Measurements from ENCODE around the gene C4orf50. TPM values are rescaled to one million over a fixed set of nuclear protein-coding genes. Genes with fewer than 3 reads are reported as not detected.

C4orf50 gene
- total and polyA plus RNA-seq, 2 of the 8 experiments (the other 6 are each of a cell fraction or from before 2014, with no cell fraction given) = 0.08 to 0.22 TPM

DNA sequence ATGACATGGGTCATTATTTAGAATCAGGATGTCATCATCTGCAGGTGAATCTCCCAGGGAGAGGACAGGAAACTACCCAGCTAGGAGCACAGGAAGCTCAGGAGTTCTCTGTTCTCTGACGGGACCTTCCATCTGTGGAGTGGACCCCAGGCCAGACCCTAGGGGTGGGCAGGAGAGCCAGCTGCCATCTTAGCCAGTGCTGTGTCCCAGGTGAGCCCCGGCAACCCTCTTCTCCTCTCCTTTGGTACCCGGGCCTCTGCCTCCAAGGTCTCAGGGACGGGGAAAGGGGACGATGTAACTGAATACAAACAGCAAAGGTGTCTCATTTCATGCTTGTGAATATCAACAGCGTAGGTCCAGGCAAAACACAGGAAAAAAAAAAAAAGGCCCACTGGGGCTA lies 48.5 kb downstream of the C4orf50 start (continued):
- TF ChIP-seq, protein P1, sequence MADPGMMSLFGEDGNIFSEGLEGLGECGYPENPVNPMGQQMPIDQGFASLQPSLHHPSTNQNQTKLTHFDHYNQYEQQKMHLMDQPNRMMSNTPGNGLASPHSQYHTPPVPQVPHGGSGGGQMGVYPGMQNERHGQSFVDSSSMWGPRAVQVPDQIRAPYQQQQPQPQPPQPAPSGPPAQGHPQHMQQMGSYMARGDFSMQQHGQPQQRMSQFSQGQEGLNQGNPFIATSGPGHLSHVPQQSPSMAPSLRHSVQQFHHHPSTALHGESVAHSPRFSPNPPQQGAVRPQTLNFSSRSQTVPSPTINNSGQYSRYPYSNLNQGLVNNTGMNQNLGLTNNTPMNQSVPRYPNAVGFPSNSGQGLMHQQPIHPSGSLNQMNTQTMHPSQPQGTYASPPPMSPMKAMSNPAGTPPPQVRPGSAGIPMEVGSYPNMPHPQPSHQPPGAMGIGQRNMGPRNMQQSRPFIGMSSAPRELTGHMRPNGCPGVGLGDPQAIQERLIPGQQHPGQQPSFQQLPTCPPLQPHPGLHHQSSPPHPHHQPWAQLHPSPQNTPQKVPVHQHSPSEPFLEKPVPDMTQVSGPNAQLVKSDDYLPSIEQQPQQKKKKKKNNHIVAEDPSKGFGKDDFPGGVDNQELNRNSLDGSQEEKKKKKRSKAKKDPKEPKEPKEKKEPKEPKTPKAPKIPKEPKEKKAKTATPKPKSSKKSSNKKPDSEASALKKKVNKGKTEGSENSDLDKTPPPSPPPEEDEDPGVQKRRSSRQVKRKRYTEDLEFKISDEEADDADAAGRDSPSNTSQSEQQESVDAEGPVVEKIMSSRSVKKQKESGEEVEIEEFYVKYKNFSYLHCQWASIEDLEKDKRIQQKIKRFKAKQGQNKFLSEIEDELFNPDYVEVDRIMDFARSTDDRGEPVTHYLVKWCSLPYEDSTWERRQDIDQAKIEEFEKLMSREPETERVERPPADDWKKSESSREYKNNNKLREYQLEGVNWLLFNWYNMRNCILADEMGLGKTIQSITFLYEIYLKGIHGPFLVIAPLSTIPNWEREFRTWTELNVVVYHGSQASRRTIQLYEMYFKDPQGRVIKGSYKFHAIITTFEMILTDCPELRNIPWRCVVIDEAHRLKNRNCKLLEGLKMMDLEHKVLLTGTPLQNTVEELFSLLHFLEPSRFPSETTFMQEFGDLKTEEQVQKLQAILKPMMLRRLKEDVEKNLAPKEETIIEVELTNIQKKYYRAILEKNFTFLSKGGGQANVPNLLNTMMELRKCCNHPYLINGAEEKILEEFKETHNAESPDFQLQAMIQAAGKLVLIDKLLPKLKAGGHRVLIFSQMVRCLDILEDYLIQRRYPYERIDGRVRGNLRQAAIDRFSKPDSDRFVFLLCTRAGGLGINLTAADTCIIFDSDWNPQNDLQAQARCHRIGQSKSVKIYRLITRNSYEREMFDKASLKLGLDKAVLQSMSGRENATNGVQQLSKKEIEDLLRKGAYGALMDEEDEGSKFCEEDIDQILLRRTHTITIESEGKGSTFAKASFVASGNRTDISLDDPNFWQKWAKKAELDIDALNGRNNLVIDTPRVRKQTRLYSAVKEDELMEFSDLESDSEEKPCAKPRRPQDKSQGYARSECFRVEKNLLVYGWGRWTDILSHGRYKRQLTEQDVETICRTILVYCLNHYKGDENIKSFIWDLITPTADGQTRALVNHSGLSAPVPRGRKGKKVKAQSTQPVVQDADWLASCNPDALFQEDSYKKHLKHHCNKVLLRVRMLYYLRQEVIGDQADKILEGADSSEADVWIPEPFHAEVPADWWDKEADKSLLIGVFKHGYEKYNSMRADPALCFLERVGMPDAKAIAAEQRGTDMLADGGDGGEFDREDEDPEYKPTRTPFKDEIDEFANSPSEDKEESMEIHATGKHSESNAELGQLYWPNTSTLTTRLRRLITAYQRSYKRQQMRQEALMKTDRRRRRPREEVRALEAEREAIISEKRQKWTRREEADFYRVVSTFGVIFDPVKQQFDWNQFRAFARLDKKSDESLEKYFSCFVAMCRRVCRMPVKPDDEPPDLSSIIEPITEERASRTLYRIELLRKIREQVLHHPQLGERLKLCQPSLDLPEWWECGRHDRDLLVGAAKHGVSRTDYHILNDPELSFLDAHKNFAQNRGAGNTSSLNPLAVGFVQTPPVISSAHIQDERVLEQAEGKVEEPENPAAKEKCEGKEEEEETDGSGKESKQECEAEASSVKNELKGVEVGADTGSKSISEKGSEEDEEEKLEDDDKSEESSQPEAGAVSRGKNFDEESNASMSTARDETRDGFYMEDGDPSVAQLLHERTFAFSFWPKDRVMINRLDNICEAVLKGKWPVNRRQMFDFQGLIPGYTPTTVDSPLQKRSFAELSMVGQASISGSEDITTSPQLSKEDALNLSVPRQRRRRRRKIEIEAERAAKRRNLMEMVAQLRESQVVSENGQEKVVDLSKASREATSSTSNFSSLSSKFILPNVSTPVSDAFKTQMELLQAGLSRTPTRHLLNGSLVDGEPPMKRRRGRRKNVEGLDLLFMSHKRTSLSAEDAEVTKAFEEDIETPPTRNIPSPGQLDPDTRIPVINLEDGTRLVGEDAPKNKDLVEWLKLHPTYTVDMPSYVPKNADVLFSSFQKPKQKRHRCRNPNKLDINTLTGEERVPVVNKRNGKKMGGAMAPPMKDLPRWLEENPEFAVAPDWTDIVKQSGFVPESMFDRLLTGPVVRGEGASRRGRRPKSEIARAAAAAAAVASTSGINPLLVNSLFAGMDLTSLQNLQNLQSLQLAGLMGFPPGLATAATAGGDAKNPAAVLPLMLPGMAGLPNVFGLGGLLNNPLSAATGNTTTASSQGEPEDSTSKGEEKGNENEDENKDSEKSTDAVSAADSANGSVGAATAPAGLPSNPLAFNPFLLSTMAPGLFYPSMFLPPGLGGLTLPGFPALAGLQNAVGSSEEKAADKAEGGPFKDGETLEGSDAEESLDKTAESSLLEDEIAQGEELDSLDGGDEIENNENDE (IDR thresholded peaks at IDR 0.05; ENCODE audit: insufficient replicate concordance, low read length) = no peak
- TF ChIP-seq RFX5 (IDR thresholded peaks at IDR 0.05; ENCODE audit: borderline replicate concordance, low read depth, low read length) (no peak), KDM4A (IDR thresholded peaks at IDR 0.05; ENCODE audit: low read depth, low read length, severe bottlenecking) (no peak), KDM5A (IDR thresholded peaks at IDR 0.05; ENCODE audit: low read length) (no peak), TCF12 (IDR thresholded peaks at IDR 0.05; ENCODE audit: low read depth, low read length) (no peak), TAF7 (optimal IDR thresholded peaks at IDR 0.05; ENCODE audit: borderline replicate concordance, low read depth, low read length) (no peak), GTF2F1 (IDR thresholded peaks at IDR 0.05; ENCODE audit: borderline replicate concordance, low read depth, low read length) (no peak), RXRA (IDR thresholded peaks at IDR 0.05; ENCODE audit: insufficient read depth, low read depth, low read length) (no peak), TEAD4 (IDR thresholded peaks at IDR 0.05; ENCODE audit: low read depth, low read length) (no peak), CHD1 (IDR thresholded peaks at IDR 0.05; ENCODE audit: low read depth, low read length) (no peak)
- TF ChIP-seq, protein P2, sequence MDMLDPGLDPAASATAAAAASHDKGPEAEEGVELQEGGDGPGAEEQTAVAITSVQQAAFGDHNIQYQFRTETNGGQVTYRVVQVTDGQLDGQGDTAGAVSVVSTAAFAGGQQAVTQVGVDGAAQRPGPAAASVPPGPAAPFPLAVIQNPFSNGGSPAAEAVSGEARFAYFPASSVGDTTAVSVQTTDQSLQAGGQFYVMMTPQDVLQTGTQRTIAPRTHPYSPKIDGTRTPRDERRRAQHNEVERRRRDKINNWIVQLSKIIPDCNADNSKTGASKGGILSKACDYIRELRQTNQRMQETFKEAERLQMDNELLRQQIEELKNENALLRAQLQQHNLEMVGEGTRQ (IDR thresholded peaks at IDR 0.05; ENCODE audit: low read length) = no peak

All from H1 (cell line).